ENCODE results near the gene C17orf113. TPM values are rescaled to one million over a fixed set of nuclear protein-coding genes. Genes with fewer than 3 reads are reported as not detected.

C17orf113 gene
- total and polyA plus RNA-seq, 2 of the 13 experiments (the other 11 are each of a cell fraction or from before 2014, with no cell fraction given) = 0.87 to 1.1 TPM

DNA sequence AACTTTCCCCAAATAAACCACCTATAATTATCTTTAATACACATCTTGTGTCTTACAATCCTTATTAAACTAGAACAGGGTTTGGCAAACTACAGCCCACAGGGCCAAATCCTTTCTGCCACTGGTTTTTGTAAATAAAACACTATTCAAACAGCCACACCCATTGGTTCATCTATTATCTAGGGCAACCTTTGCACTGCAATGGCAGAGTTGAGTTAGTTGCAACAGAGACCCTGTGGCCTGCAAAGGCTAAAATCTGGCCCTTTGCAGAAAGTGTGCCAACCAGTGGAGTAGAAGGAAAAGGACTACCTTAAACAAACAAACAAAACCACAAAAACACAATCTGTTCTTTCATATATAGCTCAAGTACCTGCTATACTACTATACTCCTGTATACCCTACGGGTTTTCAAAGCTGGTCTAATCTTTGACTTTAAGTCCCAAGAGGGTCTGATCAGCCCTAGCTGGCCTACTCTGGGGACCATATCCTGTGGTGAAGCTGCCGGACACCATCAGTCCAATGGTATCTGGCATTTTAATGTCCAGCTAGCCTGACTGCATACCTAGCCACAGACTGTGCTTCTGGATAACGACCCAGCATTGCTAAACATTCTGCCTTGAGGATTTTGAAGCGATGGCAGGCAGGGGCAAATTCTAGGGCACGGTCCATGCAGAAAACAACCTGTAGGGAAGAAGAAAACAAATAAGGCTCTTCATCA is 60.5 kb downstream of the C17orf113 start (continued):
- TF ChIP-seq ZNF781 (CRISPR knock-in tag; IDR thresholded peaks at IDR 0.05; ENCODE audit: borderline replicate concordance, not compliant biosample characterization) (no peak), REXO4 (CRISPR knock-in tag; IDR thresholded peaks at IDR 0.05; ENCODE audit: borderline replicate concordance) (no peak), SP5 (CRISPR knock-in tag; IDR thresholded peaks at IDR 0.05; ENCODE audit: borderline replicate concordance, low read depth) (peak; percentile 54; the same call in 1 of the 2 replicates), HOXD1 (CRISPR knock-in tag; IDR thresholded peaks at IDR 0.05) (no peak), ZNF235 (CRISPR knock-in tag; IDR thresholded peaks at IDR 0.05; ENCODE audit: borderline replicate concordance) (no peak), ZC3H4 (CRISPR knock-in tag; IDR thresholded peaks at IDR 0.05; ENCODE audit: borderline replicate concordance) (no peak), HDAC2 (CRISPR knock-in tag; IDR thresholded peaks at IDR 0.05) (peak; percentile 84), ZNF790 (CRISPR knock-in tag; IDR thresholded peaks at IDR 0.05; ENCODE audit: borderline replicate concordance) (no peak), ZNF672 (CRISPR knock-in tag; IDR thresholded peaks at IDR 0.05) (no peak), ELF3 (CRISPR knock-in tag; IDR thresholded peaks at IDR 0.05) (peak; percentile 49; the same call in 1 of the 2 replicates), ZNF761 (CRISPR knock-in tag; conservative IDR thresholded peaks at IDR 0.05) (no peak), GABPB1 (CRISPR knock-in tag; IDR thresholded peaks at IDR 0.05) (peak; percentile 39; the same call in 1 of the 2 replicates), ZNF24 (IDR thresholded peaks at IDR 0.05) (no peak), ZNF124 (CRISPR knock-in tag; IDR thresholded peaks at IDR 0.05) (0 out of 2 replicates have a peak, but pooled peaks have one; percentile 41), ZNF674 (CRISPR knock-in tag; IDR thresholded peaks at IDR 0.05; ENCODE audit: low read depth) (no peak), ZNF547 (CRISPR knock-in tag; IDR thresholded peaks at IDR 0.05) (peak; percentile 21; the same call in 1 of the 2 replicates), THAP11 (CRISPR knock-in tag; IDR thresholded peaks at IDR 0.05) (peak; percentile 67; the same call in 1 of the 2 replicates), ZSCAN25 (CRISPR knock-in tag; IDR thresholded peaks at IDR 0.05) (0 out of 2 replicates have a peak, but pooled peaks have one; percentile 29), FOXO1 (CRISPR knock-in tag; IDR thresholded peaks at IDR 0.05) (peak; percentile 48; the same call in 1 of the 2 replicates), CEBPG (CRISPR knock-in tag; IDR thresholded peaks at IDR 0.05) (peak; percentile 91)
- TF ChIP-seq, protein P1, sequence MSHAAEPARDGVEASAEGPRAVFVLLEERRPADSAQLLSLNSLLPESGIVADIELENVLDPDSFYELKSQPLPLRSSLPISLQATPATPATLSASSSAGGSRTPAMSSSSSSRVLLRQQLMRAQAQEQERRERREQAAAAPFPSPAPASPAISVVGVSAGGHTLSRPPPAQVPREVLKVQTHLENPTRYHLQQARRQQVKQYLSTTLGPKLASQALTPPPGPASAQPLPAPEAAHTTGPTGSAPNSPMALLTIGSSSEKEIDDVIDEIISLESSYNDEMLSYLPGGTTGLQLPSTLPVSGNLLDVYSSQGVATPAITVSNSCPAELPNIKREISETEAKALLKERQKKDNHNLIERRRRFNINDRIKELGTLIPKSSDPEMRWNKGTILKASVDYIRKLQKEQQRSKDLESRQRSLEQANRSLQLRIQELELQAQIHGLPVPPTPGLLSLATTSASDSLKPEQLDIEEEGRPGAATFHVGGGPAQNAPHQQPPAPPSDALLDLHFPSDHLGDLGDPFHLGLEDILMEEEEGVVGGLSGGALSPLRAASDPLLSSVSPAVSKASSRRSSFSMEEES (CRISPR knock-in tag; IDR thresholded peaks at IDR 0.05) = 0 out of 2 replicates have a peak, but pooled peaks have one; percentile 27
- TF ChIP-seq, protein P2, sequence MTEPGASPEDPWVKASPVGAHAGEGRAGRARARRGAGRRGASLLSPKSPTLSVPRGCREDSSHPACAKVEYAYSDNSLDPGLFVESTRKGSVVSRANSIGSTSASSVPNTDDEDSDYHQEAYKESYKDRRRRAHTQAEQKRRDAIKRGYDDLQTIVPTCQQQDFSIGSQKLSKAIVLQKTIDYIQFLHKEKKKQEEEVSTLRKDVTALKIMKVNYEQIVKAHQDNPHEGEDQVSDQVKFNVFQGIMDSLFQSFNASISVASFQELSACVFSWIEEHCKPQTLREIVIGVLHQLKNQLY (CRISPR knock-in tag; IDR thresholded peaks at IDR 0.05) = no peak
- TF ChIP-seq, protein P3, sequence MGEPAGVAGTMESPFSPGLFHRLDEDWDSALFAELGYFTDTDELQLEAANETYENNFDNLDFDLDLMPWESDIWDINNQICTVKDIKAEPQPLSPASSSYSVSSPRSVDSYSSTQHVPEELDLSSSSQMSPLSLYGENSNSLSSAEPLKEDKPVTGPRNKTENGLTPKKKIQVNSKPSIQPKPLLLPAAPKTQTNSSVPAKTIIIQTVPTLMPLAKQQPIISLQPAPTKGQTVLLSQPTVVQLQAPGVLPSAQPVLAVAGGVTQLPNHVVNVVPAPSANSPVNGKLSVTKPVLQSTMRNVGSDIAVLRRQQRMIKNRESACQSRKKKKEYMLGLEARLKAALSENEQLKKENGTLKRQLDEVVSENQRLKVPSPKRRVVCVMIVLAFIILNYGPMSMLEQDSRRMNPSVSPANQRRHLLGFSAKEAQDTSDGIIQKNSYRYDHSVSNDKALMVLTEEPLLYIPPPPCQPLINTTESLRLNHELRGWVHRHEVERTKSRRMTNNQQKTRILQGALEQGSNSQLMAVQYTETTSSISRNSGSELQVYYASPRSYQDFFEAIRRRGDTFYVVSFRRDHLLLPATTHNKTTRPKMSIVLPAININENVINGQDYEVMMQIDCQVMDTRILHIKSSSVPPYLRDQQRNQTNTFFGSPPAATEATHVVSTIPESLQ (CRISPR knock-in tag; conservative IDR thresholded peaks at IDR 0.05) = no peak
- TF ChIP-seq, protein P4, sequence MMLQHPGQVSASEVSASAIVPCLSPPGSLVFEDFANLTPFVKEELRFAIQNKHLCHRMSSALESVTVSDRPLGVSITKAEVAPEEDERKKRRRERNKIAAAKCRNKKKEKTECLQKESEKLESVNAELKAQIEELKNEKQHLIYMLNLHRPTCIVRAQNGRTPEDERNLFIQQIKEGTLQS (CRISPR knock-in tag; IDR thresholded peaks at IDR 0.05) = no peak

All from HepG2 (cell line).